PFSK-1 (cell line): ENCODE results near the gene HHIPL1.

Experiments
- FOXP2 ChIP-seq: optimal IDR thresholded peaks from 2 replicates; pipeline ENCODE3; 2011; ENCODE audit warnings: borderline replicate concordance, control low read depth, inconsistent platforms; ENCODE audit not compliant: insufficient read depth; ENCODE audit errors: extremely low read length, extremely low read depth
- POLR2AphosphoS5 ChIP-seq: IDR thresholded peaks from 2 replicates; pipeline ENCODE4 v1.6.1; 2012; ENCODE audit warnings: low read depth, mild to moderate bottlenecking, control low read depth, low read length, moderate library complexity
- REST ChIP-seq, 2 experiments: IDR thresholded peaks; 2 replicates each; pipeline versions ENCODE4 v1.6.1 to v1.8.0; 2011 to 2012; ENCODE audit warnings: low read depth in 2 of 2, low read length in 2 of 2, control low read depth in 1 of 2, inconsistent platforms in 1 of 2, mild to moderate bottlenecking in 1 of 2, moderate library complexity in 1 of 2; ENCODE audit not compliant: insufficient read depth in 1 of 2
- SIN3A ChIP-seq: IDR thresholded peaks from 2 replicates; pipeline ENCODE4 v1.6.1; 2012; ENCODE audit warnings: mild to moderate bottlenecking, low read length, moderate library complexity, borderline replicate concordance; ENCODE audit not compliant: insufficient read depth

GRCh38 chr14:99673305-99674063 is 28.6 kb downstream of the HHIPL1 start:
- TF ChIP-seq FOXP2 (no peak), SIN3A (no peak), POLR2AphosphoS5 (no peak), REST (IDR thresholded peaks at IDR 0.05; ENCODE audit: insufficient read depth in 1 of 2, low read depth in 2 of 2, low read length in 2 of 2) (no peak)
